ENCODE results near the gene MAGI1. TPM values are rescaled to one million over a fixed set of nuclear protein-coding genes. Genes with fewer than 3 reads are reported as not detected.

The MAGI1 gene
- total and polyA plus RNA-seq, 10 donors: 3.5 to 104 (median 62.3) TPM

GRCh38 chr3:65526656-65527055, 512.1 kb downstream of the MAGI1 start:
- TF ChIP-seq CTCF (IDR thresholded peaks at IDR 0.05 in 8 of 11, conservative IDR thresholded peaks at IDR 0.05 in 3 of 11): no peak
- TF ChIP-seq POLR2AphosphoS5 (IDR thresholded peaks at IDR 0.05): no peak
- no peak for TF ChIP-seq POLR2A (IDR thresholded peaks at IDR 0.05)
- Histone ChIP-seq H3K4me1 (peaks cover 0 to 5% (median 0%) of the 10 kb centered on the region in 6 donors), H3K9me3 (no peaks in the 10 kb centered on the region), H3K36me3 (no peaks in the 10 kb centered on the region), H3K4me3 (no peak overlapping the region), H3K27me3 (replicated peaks in 1 of 7) (no peaks in the 10 kb centered on the region), H3K27ac (no peak overlapping the region)
- DNase-seq: no peak
- intact Hi-C loops (cut with DNase I; ENCODE audit: low total_unique reads): no loop called here
- 80 to 90% (median 86%) methylated on average over 3 of the region's 3 CpGs for WGBS, 5 donors

GRCh38 chr3:65524584-65524983, 514.1 kb downstream of the MAGI1 start:
- TF ChIP-seq POLR2A (IDR thresholded peaks at IDR 0.05): no peak
- no peak for TF ChIP-seq POLR2AphosphoS5 (IDR thresholded peaks at IDR 0.05)
- peaks cover 0 to 5% (median 0%) of the 10 kb centered on the region in 6 donors for H3K4me1 ChIP-seq
- DNase-seq: no peak
- H3K9me3 ChIP-seq: no peaks in the 10 kb centered on the region
- intact Hi-C loops (cut with DNase I; ENCODE audit: low total_unique reads): no loop called here
- no peak overlapping the region for H3K4me3 ChIP-seq
- no peaks in the 10 kb centered on the region for H3K27me3 ChIP-seq (replicated peaks in 1 of 7)
- H3K36me3 ChIP-seq: no peaks in the 10 kb centered on the region
- no peak overlapping the region for H3K27ac ChIP-seq
- 82 to 88% (median 83%) methylated on average over 4 of the region's 4 CpGs for WGBS, 5 donors

- no peak overlapping the region for H3K27ac ChIP-seq
- H3K36me3 ChIP-seq: no peaks in the 10 kb centered on the region
- H3K4me3 ChIP-seq: no peak overlapping the region
- DNase-seq: no peak
- no peaks in the 10 kb centered on the region for H3K27me3 ChIP-seq (replicated peaks in 1 of 7)
- no peak for TF ChIP-seq CTCF (IDR thresholded peaks at IDR 0.05 in 8 of 11, conservative IDR thresholded peaks at IDR 0.05 in 3 of 11)
- TF ChIP-seq POLR2AphosphoS5 (IDR thresholded peaks at IDR 0.05): no peak
- no peak for TF ChIP-seq POLR2A (IDR thresholded peaks at IDR 0.05)
- intact Hi-C loops (cut with DNase I; ENCODE audit: low total_unique reads): no loop called here
- H3K9me3 ChIP-seq: peaks cover 0 to under 1% (median 0%) of the 10 kb centered on the region in 8 donors
- peaks cover 0 to 5% (median 0%) of the 10 kb centered on the region in 6 donors for H3K4me1 ChIP-seq
- 64 to 82% (median 75%) methylated on average over 4 of the region's 4 CpGs for WGBS, 5 donors
Observed at GRCh38 chr3:65523878-65524277, 514.8 kb downstream of the MAGI1 start.

- 60 to 77% (median 70%) methylated on average over 2 of the region's 2 CpGs for WGBS, 5 donors
- DNase-seq: no peak
Observed at GRCh38 chr3:65521032-65521431, 517.7 kb downstream of the MAGI1 start.

More at GRCh38 chr3:65521032-65521431, 517.7 kb downstream of the MAGI1 start:
- H3K9me3 ChIP-seq: peaks cover 0 to 10% (median 0%) of the 10 kb centered on the region in 8 donors
- TF ChIP-seq POLR2AphosphoS5 (IDR thresholded peaks at IDR 0.05): no peak
- no peak for TF ChIP-seq POLR2A (IDR thresholded peaks at IDR 0.05)
- no peak for TF ChIP-seq CTCF (IDR thresholded peaks at IDR 0.05 in 8 of 11, conservative IDR thresholded peaks at IDR 0.05 in 3 of 11)
- H3K4me1 ChIP-seq: peaks cover 0 to 5% (median 0%) of the 10 kb centered on the region in 6 donors
- H3K36me3 ChIP-seq: no peaks in the 10 kb centered on the region
- no peak overlapping the region for H3K4me3 ChIP-seq
- intact Hi-C loops (cut with DNase I; ENCODE audit: low total_unique reads): no loop called here
- H3K27ac ChIP-seq: no peak overlapping the region
- H3K27me3 ChIP-seq (replicated peaks in 1 of 7): no peaks in the 10 kb centered on the region
